AML-193 (cell line): ENCODE measurements around the gene AQP12B.

Experiments used
- DNase-seq, 2 experiments: peaks; one replicate each; lab custom pipeline; 2025; lab: John Stamatoyannopoulos, UW

The AQP12B gene

GRCh38 chr2:240717681-240718581, 35.2 kb upstream of the AQP12B start:
- no peak for DNase-seq

- no peak for DNase-seq
These were observed 34.5 kb upstream of the AQP12B start for GRCh38 chr2:240717181-240717641.

GRCh38 chr2:240716130-240716798, 33.6 kb upstream of the AQP12B start:
- no peak for DNase-seq

GRCh38 chr2:240714747-240715725, 32.4 kb upstream of the AQP12B start:
- no peak for DNase-seq

- DNase-seq, result no peak
These were observed 31.5 kb upstream of the AQP12B start for GRCh38 chr2:240713928-240714746.

GRCh38 chr2:240713071-240713927, 30.6 kb upstream of the AQP12B start:
- no peak for DNase-seq

- DNase-seq, result no peak
These were observed 29.4 kb upstream of the AQP12B start for GRCh38 chr2:240712121-240712520.

GRCh38 chr2:240711701-240712100, 29.0 kb upstream of the AQP12B start:
- no peak for DNase-seq

GRCh38 chr2:240711296-240711695, 28.6 kb upstream of the AQP12B start:
- no peak for DNase-seq

- no peak for DNase-seq
These were observed 25.8 kb upstream of the AQP12B start for GRCh38 chr2:240708457-240708856.

- no peak for DNase-seq
These were observed 25.1 kb upstream of the AQP12B start for GRCh38 chr2:240707821-240708220.

- DNase-seq, result no peak
These were observed 24.5 kb upstream of the AQP12B start for GRCh38 chr2:240707043-240707756.

- no peak for DNase-seq
These were observed 22.6 kb upstream of the AQP12B start for GRCh38 chr2:240705204-240705791.

GRCh38 chr2:240704651-240705050, 22.0 kb upstream of the AQP12B start:
- DNase-seq, result no peak

- no peak for DNase-seq
These were observed 21.0 kb upstream of the AQP12B start for GRCh38 chr2:240703417-240704341.

- no peak for DNase-seq
These were observed 19.9 kb upstream of the AQP12B start for GRCh38 chr2:240702640-240703011.

GRCh38 chr2:240701736-240702639, 19.3 kb upstream of the AQP12B start:
- DNase-seq, result no peak
